COLO668 (cell line): Measurements from ENCODE around the gene TROAP.
"Not testable (repeated sequence)": the region's sequence is repeated elsewhere in the genome, so short reads cannot be mapped to it uniquely, and the experiment has no call there.

ENCODE experiments used
- DNase-seq: peaks from one replicate; lab custom pipeline; 2025; ENCODE audit not compliant: unreplicated experiment; lab: John Stamatoyannopoulos, UW

TROAP gene

GRCh38 chr12:49366096-49366651 lies 43.1 kb downstream of the TROAP start:
- DNase-seq = peak; percentile 67

DNA sequence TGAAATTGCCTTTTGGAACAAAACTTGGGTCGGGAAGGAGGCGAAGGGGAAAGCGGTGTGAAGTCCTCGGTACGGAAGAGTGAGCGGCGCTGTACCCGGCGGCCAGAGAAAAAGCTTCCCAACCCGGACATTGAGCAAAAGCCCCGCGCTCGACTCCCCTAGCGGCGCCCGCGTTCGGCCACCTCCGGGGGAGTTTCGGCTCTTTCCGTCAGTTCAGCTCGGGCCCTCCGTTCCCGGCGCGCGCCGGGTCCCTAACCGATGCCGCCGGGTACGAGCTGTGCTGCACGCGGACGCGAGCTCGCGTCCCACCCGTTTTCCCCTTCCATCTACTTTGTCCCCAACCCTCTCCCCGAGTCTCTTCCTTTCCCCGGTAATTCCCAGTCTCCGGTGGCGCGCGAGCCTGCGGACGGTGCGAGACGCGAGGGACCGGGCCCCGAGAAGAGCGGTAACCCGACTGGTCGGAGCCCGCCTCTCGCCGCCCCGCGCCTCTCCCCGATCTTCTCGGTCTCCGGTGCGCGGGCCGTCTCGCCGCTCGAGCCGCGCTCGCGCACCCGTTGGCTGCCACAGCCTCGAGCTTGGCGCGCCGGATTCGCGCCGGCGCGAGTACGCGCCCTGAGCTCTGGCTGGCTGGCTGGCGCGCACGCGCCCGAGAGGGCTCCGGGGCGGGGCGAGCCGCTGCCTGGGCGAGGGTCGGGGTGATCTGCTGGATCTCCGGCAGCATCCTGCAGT lies 43.8 kb downstream of the TROAP start:
- peak; percentile 92 for DNase-seq

DNA sequence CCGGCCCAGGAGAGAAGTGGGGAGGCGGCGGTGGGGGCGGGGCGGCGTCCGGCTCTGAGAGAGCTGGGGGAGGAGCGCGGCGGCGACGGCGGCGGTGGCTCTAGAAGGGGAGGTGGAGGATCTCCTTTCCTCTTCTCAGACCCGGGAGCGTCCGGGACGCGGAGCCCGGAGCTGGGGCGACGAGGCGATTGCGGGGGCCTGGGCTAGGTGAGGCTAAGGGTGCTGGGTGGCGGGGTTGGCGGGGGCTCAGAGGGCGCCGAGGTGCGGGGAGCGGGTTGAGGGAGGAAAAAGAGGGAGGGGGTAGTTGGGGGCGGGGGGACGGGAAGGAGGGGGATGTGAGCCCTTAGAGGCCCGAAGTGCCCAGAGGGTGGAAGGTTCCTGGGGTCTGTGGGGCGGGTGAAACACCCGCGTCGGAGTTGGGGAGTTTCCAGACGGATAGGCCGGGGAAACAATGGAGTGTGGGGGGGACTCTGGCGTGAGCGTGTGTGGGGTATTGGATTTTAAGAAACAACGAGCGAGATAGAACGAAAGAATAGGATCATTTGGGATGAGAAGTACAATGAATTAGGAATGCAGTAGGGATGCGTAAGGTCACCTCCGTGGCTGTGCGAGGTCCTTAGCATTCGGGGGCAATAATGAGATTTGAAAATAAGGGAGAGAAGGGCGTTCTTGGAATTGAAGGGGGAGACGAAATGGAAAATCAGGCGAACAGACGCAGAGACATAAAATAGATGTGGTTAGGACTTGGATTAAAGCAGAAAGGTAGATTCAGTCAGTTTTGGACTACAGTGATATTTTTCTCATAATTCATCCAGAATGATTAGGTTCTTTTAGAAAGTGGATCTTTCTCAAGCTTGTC lies 44.6 kb downstream of the TROAP start, which contains the start of gene SPATS2:
Gene SPATS2, plus strand, starts transcription at position 82 of the 859 bp plus-strand sequence. CDS start 93,551 bp downstream, outside the sequence.
- peak; percentile 38 for DNase-seq

DNA sequence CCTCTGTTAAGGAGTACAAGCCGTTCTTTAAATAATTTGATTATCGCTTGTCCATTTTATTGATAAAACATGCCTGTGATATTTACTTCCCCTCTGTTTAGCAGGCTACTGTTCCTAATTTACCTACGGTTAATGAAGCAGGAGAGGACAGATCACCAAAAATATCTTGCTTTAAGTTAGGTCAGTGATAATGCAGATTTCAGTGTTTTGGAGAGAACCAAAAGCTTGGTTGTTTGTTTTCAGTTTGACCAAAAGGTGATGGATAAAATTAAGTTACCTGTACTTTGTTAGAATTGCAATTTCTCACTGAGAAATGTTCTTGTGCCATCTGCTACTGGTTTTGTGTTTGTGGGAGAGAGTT lies 45.2 kb downstream of the TROAP start:
- no peak for DNase-seq

GRCh38 chr12:49369411-49370145 lies 46.5 kb downstream of the TROAP start:
- peak; percentile 23 for DNase-seq

DNA sequence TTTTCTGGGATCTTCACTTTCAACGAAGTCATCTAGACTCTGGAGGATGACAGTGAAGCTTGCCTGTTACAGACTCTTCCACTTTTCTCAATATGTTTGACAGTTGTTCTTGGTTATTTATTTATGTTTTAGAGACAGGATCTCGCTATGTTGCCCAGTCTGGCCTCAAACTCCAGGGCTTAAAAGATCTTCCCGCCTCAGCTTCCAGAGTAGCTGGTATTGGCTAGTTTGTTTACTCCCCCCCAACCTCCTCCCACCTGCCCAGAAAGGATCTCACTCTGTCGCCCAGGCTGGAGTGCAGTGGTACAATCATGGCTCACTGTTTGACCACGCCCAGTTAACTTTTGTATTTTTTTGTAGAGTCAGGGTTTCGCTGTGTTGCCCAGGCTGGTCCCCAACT lies 47.5 kb downstream of the TROAP start:
- no peak for DNase-seq

GRCh38 chr12:49375406-49375805 lies 52.4 kb downstream of the TROAP start:
- DNase-seq = no peak

GRCh38 chr12:49377386-49377785 lies 54.3 kb downstream of the TROAP start:
- DNase-seq = no peak

- not testable (repeated sequence) for DNase-seq
Observed at GRCh38 chr12:49380184-49380583, 57.1 kb downstream of the TROAP start.
